Activated naive CD8-positive, alpha-beta T cell treated with anti-CD3 and anti-CD28 coated beads, Interleukin-2, amount 10 ng/mL, durations not matched to agents 7 days and 5 days (primary cell): ENCODE measurements around the gene GFER. TPM values are rescaled to one million over a fixed set of nuclear protein-coding genes. Genes with fewer than 3 reads are reported as not detected.
"Not testable (repeated sequence)": the region's sequence is repeated elsewhere in the genome, so short reads cannot be mapped to it uniquely, and the experiment has no call there.

Experiments
- ATAC-seq: fragments of 150-1000 bp; cut with Tn5 transposase; one replicate; pipeline ENCODE4 v1.10.0; 2021; ENCODE audit warnings: low read depth, moderate library complexity
- POLR2A ChIA-PET: fragments of 350-600 bp; sonication (Branson Sonifier 250); formaldehyde crosslinking; loops from one replicate; lab custom pipeline; 2021; ENCODE audit warnings: antibody characterized with exemption; lab: Charles Lee
- DNase-seq: peaks from one replicate; pipeline ENCODE4 v3.0.0; 2021
- H3K27ac Mint-ChIP-seq: one replicate; pipeline ENCODE4 v1.8.0; 2022; ENCODE audit warnings: mild to moderate bottlenecking, mixed read lengths
- H3K27me3 Mint-ChIP-seq: one replicate; pipeline ENCODE4 v1.8.0; 2022; ENCODE audit warnings: mild to moderate bottlenecking, moderate library complexity, mixed read lengths
- H3K36me3 Mint-ChIP-seq: one replicate; pipeline ENCODE4 v1.8.0; 2021; ENCODE audit warnings: mild to moderate bottlenecking, mixed read lengths
- H3K4me1 Mint-ChIP-seq: one replicate; pipeline ENCODE4 v1.8.0; 2021; ENCODE audit warnings: mixed read lengths
- H3K4me3 Mint-ChIP-seq: one replicate; pipeline ENCODE4 v1.8.0; 2022; ENCODE audit warnings: mild to moderate bottlenecking, moderate library complexity, mixed read lengths
- H3K9me3 Mint-ChIP-seq: one replicate; pipeline ENCODE4 v1.8.0; 2021; ENCODE audit warnings: mixed read lengths
- total RNA-seq, 2 experiments: library from RNA; stranded (reverse); gene quantifications; one replicate each; pipeline ENCODE4 v1.2.3, GENCODE V29; 2021

Gene GFER
- total RNA-seq = 10 to 100 TPM; 28.8 to 31.9 TPM

DNA sequence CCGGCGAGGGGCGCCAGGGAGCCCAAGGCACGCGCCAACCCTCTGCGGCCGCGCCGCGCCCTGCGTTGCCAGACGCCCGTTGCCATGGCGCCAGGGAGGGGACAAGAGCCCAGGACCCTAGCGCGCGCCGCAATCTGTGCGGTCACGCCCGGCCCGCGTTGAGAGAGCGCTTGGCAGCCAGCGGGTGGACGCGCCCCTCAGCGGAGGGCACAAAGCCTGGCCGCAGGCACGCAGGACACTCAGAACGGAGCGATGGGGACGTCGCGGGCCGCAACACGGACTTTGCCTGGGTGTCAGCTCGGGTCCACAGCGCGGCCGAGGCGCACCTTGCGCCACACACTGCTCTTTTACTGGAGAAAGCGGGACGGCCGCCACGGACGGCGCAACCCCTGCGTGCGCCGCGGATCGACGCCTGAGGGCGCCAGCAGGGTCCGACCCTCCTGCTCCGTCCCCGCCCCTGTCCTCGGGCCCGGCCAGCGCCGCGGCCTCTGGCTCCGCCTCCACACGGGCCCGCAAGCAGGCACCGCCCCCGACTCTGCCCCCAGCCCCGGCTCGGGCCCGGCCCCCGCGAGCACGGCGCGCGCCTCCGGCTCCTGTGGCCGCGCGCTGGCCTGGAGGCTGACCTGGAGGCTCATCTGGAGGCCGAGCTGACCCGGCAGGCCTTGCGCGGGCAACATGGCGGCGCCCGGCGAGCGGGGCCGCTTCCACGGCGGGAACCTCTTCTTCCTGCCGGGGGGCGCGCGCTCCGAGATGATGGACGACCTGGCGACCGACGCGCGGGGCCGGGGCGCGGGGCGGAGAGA is at the start of gene GFER:
Gene GFER (plus strand): TSS at position 650 of the 803 bp plus-strand sequence. CDS start 26 bp downstream, at position 676.
- Mint-ChIP-seq H3K27ac (peak within 1 kb of the TSS; percentile 25), H3K27me3 (peaks cover 35% of the 10 kb centered on the region), H3K9me3 (no peaks in the 10 kb centered on the region), H3K4me3 (peak within 1 kb of the TSS; percentile 83), H3K36me3 (no peaks in the 10 kb centered on the region), H3K4me1 (peaks cover 14% of the 10 kb centered on the region)
- POLR2A ChIA-PET = interaction anchor here (0.9 to 8.6 kb wide), 4 partner anchors 12 to 171 kb away, joined by 3 to 50 read pairs (median 5); partner anchors contain the start of genes RPS2, TBL3 and TRAF7
- peak; percentile 78 for ATAC-seq
- DNase-seq = peak; percentile 84

DNA sequence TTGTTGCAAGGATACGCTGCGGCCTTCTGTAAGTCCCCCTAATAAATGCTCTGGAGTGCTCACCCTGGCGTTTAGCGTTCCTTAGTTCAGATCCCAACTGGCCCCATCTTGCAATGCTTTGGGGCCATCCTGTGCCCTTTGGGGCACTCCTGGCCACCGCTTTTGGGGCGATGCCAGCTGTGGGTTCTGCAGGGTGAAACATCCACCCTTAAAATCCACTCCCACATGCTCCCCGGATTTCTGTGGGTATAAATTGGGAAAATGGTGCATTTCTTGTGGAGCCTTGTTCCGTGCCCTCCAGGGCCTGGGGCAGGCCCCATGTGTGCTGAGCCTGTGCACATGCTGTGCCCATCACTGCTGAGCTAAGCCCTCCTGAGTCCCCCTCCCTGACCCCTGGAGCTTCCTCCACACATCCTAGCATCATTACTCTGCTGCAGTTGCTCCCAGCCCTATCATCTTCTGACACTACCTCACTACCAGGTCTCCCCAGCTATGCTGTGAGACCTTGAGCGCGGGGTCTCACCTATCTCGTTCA is 47.0 kb upstream of the GFER start:
- no peaks in the 10 kb centered on the region for H3K9me3 Mint-ChIP-seq
- POLR2A ChIA-PET = no interaction called here

GRCh38 chr16:1938316-1938715 is 45.7 kb upstream of the GFER start:
- Mint-ChIP-seq H3K4me1 (peaks cover 2% of the 10 kb centered on the region), H3K9me3 (no peaks in the 10 kb centered on the region), H3K4me3 (no peak overlapping the region), H3K27me3 (no peaks in the 10 kb centered on the region), H3K27ac (no peak overlapping the region), H3K36me3 (no peaks in the 10 kb centered on the region)
- POLR2A ChIA-PET = no interaction called here
- DNase-seq (no peak), ATAC-seq (no peak)

More for the DNA sequence above, 47.0 kb upstream of the GFER start:
- Mint-ChIP-seq H3K36me3 (no peaks in the 10 kb centered on the region), H3K4me1 (peaks cover 2% of the 10 kb centered on the region), H3K4me3 (no peak overlapping the region), H3K27ac (no peak overlapping the region), H3K27me3 (no peaks in the 10 kb centered on the region)
- no peak for ATAC-seq
- DNase-seq = no peak

GRCh38 chr16:1938910-1939309 is 45.1 kb upstream of the GFER start:
- ATAC-seq (no peak), DNase-seq (no peak)
- Mint-ChIP-seq H3K4me1 (peaks cover 7% of the 10 kb centered on the region), H3K4me3 (no peak overlapping the region), H3K36me3 (no peaks in the 10 kb centered on the region), H3K27ac (no peak overlapping the region), H3K9me3 (no peaks in the 10 kb centered on the region), H3K27me3 (no peaks in the 10 kb centered on the region)
- POLR2A ChIA-PET = no interaction called here

DNA sequence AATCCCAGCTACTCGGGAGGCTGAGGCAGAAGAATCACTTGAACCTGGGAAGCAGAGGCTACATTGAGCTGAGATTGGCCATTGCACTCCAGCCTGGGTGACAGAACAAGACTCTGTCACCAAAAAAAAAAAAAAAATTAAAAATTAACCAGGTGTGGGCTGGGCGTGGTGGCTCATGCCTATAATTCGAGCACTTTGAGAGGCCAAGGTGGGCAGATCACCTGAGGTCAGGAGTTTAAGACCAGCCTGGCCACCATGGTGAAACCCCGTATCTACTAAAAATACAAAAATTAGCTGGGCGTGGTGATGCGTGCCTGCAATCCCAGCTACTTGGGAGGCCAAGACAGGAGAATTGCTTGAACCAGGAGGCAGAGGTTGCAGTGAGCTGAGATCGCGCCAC is 44.2 kb upstream of the GFER start:
- not testable (repeated sequence) for ATAC-seq, DNase-seq, H3K4me3 Mint-ChIP-seq, H3K36me3 Mint-ChIP-seq, H3K9me3 Mint-ChIP-seq, H3K4me1 Mint-ChIP-seq, H3K27ac Mint-ChIP-seq, H3K27me3 Mint-ChIP-seq
- POLR2A ChIA-PET = interaction anchor here (1.0 kb wide), 1 partner anchor 216 kb away, joined by 3 read pairs; the partner anchor contains the start of gene TRAF7

GRCh38 chr16:1940273-1941161 is 43.5 kb upstream of the GFER start:
- Mint-ChIP-seq H3K36me3 (no peaks in the 10 kb centered on the region), H3K9me3 (no peaks in the 10 kb centered on the region), H3K27ac (no peak overlapping the region), H3K4me1 (peaks cover 10% of the 10 kb centered on the region), H3K4me3 (no peak overlapping the region), H3K27me3 (no peaks in the 10 kb centered on the region)
- DNase-seq (no peak), ATAC-seq (no peak)
- POLR2A ChIA-PET = interaction anchor here (1.0 to 3.2 kb wide), 3 partner anchors 25 to 215 kb away, joined by 3 to 30 read pairs (median 3); partner anchors contain the start of genes RNF151, RPS2 and TRAF7

DNA sequence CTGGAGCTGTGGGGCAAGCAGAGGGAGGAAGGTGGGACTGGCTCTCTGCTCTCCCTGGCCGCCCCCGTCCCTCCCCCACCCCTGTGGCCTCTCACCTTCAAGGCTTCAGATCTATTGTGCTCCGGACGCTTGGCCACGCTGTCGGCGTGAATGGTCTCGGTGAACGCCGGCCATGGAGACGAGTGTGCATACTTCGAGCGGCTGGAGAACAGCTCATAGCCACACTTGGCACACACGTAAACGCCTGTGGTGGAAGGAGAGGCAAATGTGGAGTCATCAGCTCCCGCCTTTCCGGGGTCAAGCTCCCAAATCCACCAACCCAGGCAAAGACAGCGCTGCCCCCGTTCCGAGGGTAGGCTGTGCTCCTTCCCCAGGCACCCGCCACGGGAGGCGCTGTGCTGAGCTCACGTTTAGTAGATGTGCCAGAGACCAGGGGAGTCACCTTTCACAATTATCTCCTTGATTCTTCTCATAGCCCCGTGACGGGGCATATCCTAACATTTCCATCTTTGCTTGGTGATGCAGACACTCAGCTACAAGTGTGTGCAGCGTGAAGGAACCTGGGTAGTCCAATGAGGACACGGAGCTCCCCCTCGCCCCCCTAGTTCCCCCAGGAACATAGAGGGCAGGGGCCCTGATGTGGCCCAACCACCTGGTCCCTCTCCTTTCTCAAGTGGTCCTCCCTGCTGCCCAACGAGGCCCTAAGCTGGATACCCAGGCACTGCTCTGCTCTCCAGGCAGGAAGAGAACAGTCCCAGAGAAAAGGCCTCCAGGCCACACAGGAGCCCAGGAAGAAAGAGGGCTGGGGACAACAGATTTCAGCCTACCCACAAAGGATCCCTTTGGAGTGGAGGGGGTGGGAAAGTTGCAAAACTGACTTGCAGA is 42.6 kb upstream of the GFER start:
- Mint-ChIP-seq H3K9me3 (no peaks in the 10 kb centered on the region), H3K27ac (no peak overlapping the region), H3K4me1 (peaks cover 10% of the 10 kb centered on the region), H3K27me3 (no peaks in the 10 kb centered on the region), H3K36me3 (no peaks in the 10 kb centered on the region), H3K4me3 (peak overlapping the region; percentile 85)
- POLR2A ChIA-PET = interaction anchor here (0.6 to 3.2 kb wide), 3 partner anchors 24 to 115 kb away, joined by 3 to 30 read pairs (median 3); partner anchors contain the start of genes RNF151 and RPS2
- ATAC-seq = no peak
- no peak for DNase-seq

- peak overlapping the region; percentile 64 for H3K27ac Mint-ChIP-seq
- ATAC-seq (no peak), DNase-seq (no peak)
- no peaks in the 10 kb centered on the region for H3K27me3 Mint-ChIP-seq
- H3K4me1 Mint-ChIP-seq = peaks cover 10% of the 10 kb centered on the region
- no peaks in the 10 kb centered on the region for H3K9me3 Mint-ChIP-seq
- no peaks in the 10 kb centered on the region for H3K36me3 Mint-ChIP-seq
- POLR2A ChIA-PET = interaction anchor here (1.0 to 3.2 kb wide), 4 partner anchors 13 to 116 kb away, joined by 3 to 30 read pairs (median 6); partner anchors contain the start of genes NDUFB10, RNF151 and RPS2
- peak overlapping the region; percentile 85 for H3K4me3 Mint-ChIP-seq
Measured at GRCh38 chr16:1942047-1942809, 41.8 kb upstream of the GFER start.

GRCh38 chr16:1942810-1943726 is 40.9 kb upstream of the GFER start, which contains the start of gene MSRB1:
MSRB1 (minus strand) TSS chr16:1943199; CDS start chr16:1943156, 43 bp downstream.
- no peaks in the 10 kb centered on the region for H3K9me3 Mint-ChIP-seq
- DNase-seq (peak; percentile 100), ATAC-seq (peak; percentile 95)
- peak within 1 kb of the TSS; percentile 69 for H3K27ac Mint-ChIP-seq
- H3K4me1 Mint-ChIP-seq = peaks cover 10% of the 10 kb centered on the region
- no peaks in the 10 kb centered on the region for H3K27me3 Mint-ChIP-seq
- no peaks in the 10 kb centered on the region for H3K36me3 Mint-ChIP-seq
- peak within 1 kb of the TSS; percentile 85 for H3K4me3 Mint-ChIP-seq
- POLR2A ChIA-PET = interaction anchor here (0.6 to 3.2 kb wide), 5 partner anchors 14 to 271 kb away, joined by 3 to 30 read pairs (median 4); partner anchors contain the start of genes NDUFB10, RNF151 and RPS2

DNA sequence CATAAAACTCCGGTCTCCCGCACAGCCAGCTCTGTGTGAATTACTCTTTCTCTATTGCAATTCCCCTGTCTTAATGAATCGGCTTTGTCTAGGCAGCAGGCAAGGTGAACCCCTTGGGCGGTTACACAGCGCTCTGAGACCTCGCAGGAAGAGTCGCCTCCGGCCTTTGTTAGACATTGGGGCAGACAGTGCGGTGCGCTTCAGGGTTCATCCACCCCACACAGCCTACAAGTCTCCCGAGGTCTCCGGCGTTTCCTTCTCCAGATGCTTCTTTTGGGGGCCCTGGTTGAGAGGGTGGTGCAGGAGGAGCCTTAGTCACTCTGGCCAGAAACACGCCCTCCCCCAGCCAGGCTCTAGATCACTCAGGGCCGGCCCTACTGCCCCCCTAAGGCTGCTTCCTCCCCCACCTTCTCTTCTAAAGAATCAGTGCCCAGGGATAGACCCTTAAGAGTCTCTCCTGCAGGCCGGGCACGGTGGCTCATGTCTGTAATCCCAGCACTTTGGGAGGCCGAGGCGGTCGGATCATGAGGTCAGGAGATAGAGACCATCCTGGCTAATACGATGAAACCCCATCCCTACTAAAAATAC is 39.3 kb upstream of the GFER start:
- Mint-ChIP-seq H3K4me3 (peak overlapping the region; percentile 21), H3K9me3 (no peaks in the 10 kb centered on the region), H3K4me1 (peaks cover 10% of the 10 kb centered on the region), H3K36me3 (no peaks in the 10 kb centered on the region), H3K27me3 (no peaks in the 10 kb centered on the region), H3K27ac (no peak overlapping the region)
- no peak for ATAC-seq
- POLR2A ChIA-PET = interaction anchor here (0.7 to 1.9 kb wide), 2 partner anchors 16 to 36 kb away, joined by 3 to 4 read pairs; no protein-coding TSS in a partner anchor
- no peak for DNase-seq
